ENCODE measurements around the gene PNMT.

The PNMT gene

GRCh38 chr17:39677542-39678339, 9.5 kb downstream of the PNMT start (continued):
- no peak for TF ChIP-seq PRDM4 (tag by site-specific recombination; IDR thresholded peaks at IDR 0.05)
- TF ChIP-seq ZIC2 (tag by site-specific recombination; IDR thresholded peaks at IDR 0.05) = peak; percentile 64
- TF ChIP-seq GLIS2 (tag by site-specific recombination; IDR thresholded peaks at IDR 0.05) = peak; percentile 45; the same call in 1 of the 2 replicates
- TF ChIP-seq ZNF837 (tag by site-specific recombination; IDR thresholded peaks at IDR 0.05) = no peak
- TF ChIP-seq ZNF501 (tag by site-specific recombination; IDR thresholded peaks at IDR 0.05) = no peak
- 0 out of 2 replicates have a peak, but pooled peaks have one; percentile 17 for TF ChIP-seq ZNF335 (tag by site-specific recombination; conservative IDR thresholded peaks at IDR 0.05)
- no peak for TF ChIP-seq ATF2 (tag by site-specific recombination; IDR thresholded peaks at IDR 0.05; ENCODE audit: low read depth)
- peak; percentile 90 for TF ChIP-seq ZNF449 (tag by site-specific recombination; IDR thresholded peaks at IDR 0.05)
- no peak for TF ChIP-seq ZNF623 (tag by site-specific recombination; IDR thresholded peaks at IDR 0.05)
- TF ChIP-seq ZBTB17 (tag by site-specific recombination; IDR thresholded peaks at IDR 0.05) = peak; percentile 69
- no peak for TF ChIP-seq ZNF768 (tag by site-specific recombination; IDR thresholded peaks at IDR 0.05)
- no peak for TF ChIP-seq ZSCAN18 (tag by site-specific recombination; IDR thresholded peaks at IDR 0.05)
- TF ChIP-seq ZNF2 (tag by site-specific recombination; IDR thresholded peaks at IDR 0.05) = no peak
- TF ChIP-seq SETDB1 (IDR thresholded peaks at IDR 0.05; ENCODE audit: insufficient read length, low read length) = no peak
- no peak for TF ChIP-seq ZNF513 (tag by site-specific recombination; IDR thresholded peaks at IDR 0.05)
- no peak for TF ChIP-seq ZNF558 (tag by site-specific recombination; IDR thresholded peaks at IDR 0.05)
- TF ChIP-seq ZNF26 (tag by site-specific recombination; IDR thresholded peaks at IDR 0.05) = no peak
- TF ChIP-seq ZNF223 (tag by site-specific recombination; IDR thresholded peaks at IDR 0.05) = no peak
